ENCODE measurements around the gene TTN. TPM values are rescaled to one million over a fixed set of nuclear protein-coding genes. Genes with fewer than 3 reads are reported as not detected.

Gene TTN
- total RNA-seq, 1 experiment from 2014 or later: under 0.01 TPM

GRCh38 chr2:178506949-178507348, 300.3 kb downstream of the TTN start:
- H3K9me3 Mint-ChIP-seq (ENCODE audit: unreplicated experiment): no peaks in the 10 kb centered on the region
- peaks cover 54% of the 10 kb centered on the region for H3K36me3 Mint-ChIP-seq (ENCODE audit: insufficient read depth, unreplicated experiment)
- no peaks in the 10 kb centered on the region for H3K27me3 Mint-ChIP-seq (ENCODE audit: insufficient read depth, unreplicated experiment)
- TF ChIP-seq CTCF (IDR thresholded peaks at IDR 0.05; ENCODE audit: unreplicated experiment): no peak
- POLR2A ChIA-PET: interaction anchor here (1.1 to 1.3 kb wide), 2 partner anchors 11 to 27 kb away, joined by 3 to 4 read pairs; partner anchors contain the start of gene PLEKHA3
- H3K4me1 Mint-ChIP-seq (ENCODE audit: insufficient read depth, unreplicated experiment): no peaks in the 10 kb centered on the region
- CTCF ChIA-PET: interaction anchor here (0.6 kb wide), 1 partner anchor 15 kb away, joined by 3 read pairs; no protein-coding TSS in a partner anchor
- BruUV-seq (replicated peaks): no TSS peak
- no peak for DNase-seq (ENCODE audit: unreplicated experiment)
- H3K27ac Mint-ChIP-seq (ENCODE audit: low read depth, unreplicated experiment): no peak overlapping the region
- H3K4me3 Mint-ChIP-seq (ENCODE audit: unreplicated experiment): no peak overlapping the region
- intact Hi-C loops (cut with micrococcal nuclease): no loop called here

- no peak overlapping the region for H3K4me3 Mint-ChIP-seq (ENCODE audit: unreplicated experiment)
- no peak overlapping the region for H3K27ac Mint-ChIP-seq (ENCODE audit: low read depth, unreplicated experiment)
- no TSS peak for BruUV-seq (replicated peaks)
- no peak for TF ChIP-seq CTCF (IDR thresholded peaks at IDR 0.05; ENCODE audit: unreplicated experiment)
- H3K36me3 Mint-ChIP-seq (ENCODE audit: insufficient read depth, unreplicated experiment): peaks cover 58% of the 10 kb centered on the region
- POLR2A ChIA-PET: interaction anchor here (1.1 to 1.3 kb wide), 2 partner anchors 11 to 27 kb away, joined by 3 to 4 read pairs; partner anchors contain the start of gene PLEKHA3
- H3K9me3 Mint-ChIP-seq (ENCODE audit: unreplicated experiment): no peaks in the 10 kb centered on the region
- CTCF ChIA-PET: interaction anchor here (0.6 kb wide), 1 partner anchor 16 kb away, joined by 3 read pairs; no protein-coding TSS in a partner anchor
- H3K4me1 Mint-ChIP-seq (ENCODE audit: insufficient read depth, unreplicated experiment): no peaks in the 10 kb centered on the region
- no peaks in the 10 kb centered on the region for H3K27me3 Mint-ChIP-seq (ENCODE audit: insufficient read depth, unreplicated experiment)
- no peak for DNase-seq (ENCODE audit: unreplicated experiment)
- intact Hi-C loops (cut with micrococcal nuclease): no loop called here
Measured at GRCh38 chr2:178506524-178506923, 300.7 kb downstream of the TTN start.

- no peak for TF ChIP-seq CTCF (IDR thresholded peaks at IDR 0.05; ENCODE audit: unreplicated experiment)
- Mint-ChIP-seq H3K27me3 (ENCODE audit: insufficient read depth, unreplicated experiment) (no peaks in the 10 kb centered on the region), H3K9me3 (ENCODE audit: unreplicated experiment) (no peaks in the 10 kb centered on the region), H3K36me3 (ENCODE audit: insufficient read depth, unreplicated experiment) (peaks cover 62% of the 10 kb centered on the region), H3K4me3 (ENCODE audit: unreplicated experiment) (no peak overlapping the region), H3K27ac (ENCODE audit: low read depth, unreplicated experiment) (no peak overlapping the region), H3K4me1 (ENCODE audit: insufficient read depth, unreplicated experiment) (no peaks in the 10 kb centered on the region)
- intact Hi-C loops (cut with micrococcal nuclease): no loop called here
- BruUV-seq (replicated peaks): no TSS peak
- DNase-seq (ENCODE audit: unreplicated experiment): no peak
- ChIA-PET CTCF (interaction anchor here (0.9 kb wide), 1 partner anchor 15 kb away, joined by 3 read pairs; no protein-coding TSS in a partner anchor), POLR2A (interaction anchor here (1.3 kb wide), 1 partner anchor 12 kb away, joined by 4 read pairs; no protein-coding TSS in a partner anchor)
Measured at GRCh38 chr2:178506101-178506500, 301.1 kb downstream of the TTN start.

GRCh38 chr2:178502751-178503150, 304.5 kb downstream of the TTN start:
- TF ChIP-seq CTCF (IDR thresholded peaks at IDR 0.05; ENCODE audit: unreplicated experiment): no peak
- ChIA-PET CTCF (no interaction called here), POLR2A (no interaction called here)
- DNase-seq (ENCODE audit: unreplicated experiment): no peak
- intact Hi-C loops (cut with micrococcal nuclease): no loop called here
- Mint-ChIP-seq H3K9me3 (ENCODE audit: unreplicated experiment) (no peaks in the 10 kb centered on the region), H3K27ac (ENCODE audit: low read depth, unreplicated experiment) (no peak overlapping the region), H3K27me3 (ENCODE audit: insufficient read depth, unreplicated experiment) (no peaks in the 10 kb centered on the region), H3K4me3 (ENCODE audit: unreplicated experiment) (no peak overlapping the region), H3K4me1 (ENCODE audit: insufficient read depth, unreplicated experiment) (no peaks in the 10 kb centered on the region), H3K36me3 (ENCODE audit: insufficient read depth, unreplicated experiment) (peaks cover 78% of the 10 kb centered on the region)
- no TSS peak for BruUV-seq (replicated peaks)

Measured in MCF 10A (cell line).